OCI-LY7 (cell line): ENCODE measurements around the gene SEMA4B. TPM values are rescaled to one million over a fixed set of nuclear protein-coding genes. Genes with fewer than 3 reads are reported as not detected.
"Not testable (repeated sequence)": the region's sequence is repeated elsewhere in the genome, so short reads cannot be mapped to it uniquely, and the experiment has no call there.

Experiments
- BruUV-seq: library from RNA; stranded (reverse); fragments of 400-500 nt; replicated peaks from 2 replicates; lab custom pipeline; 2021; lab: Mats Ljungman, UMichigan
- CTCF ChIA-PET: fragments of 300-600 bp; sonication (Branson Sonifier 250); formaldehyde crosslinking; loops from one replicate; lab custom pipeline; 2022; ENCODE audit warnings: antibody characterized with exemption; ENCODE audit not compliant: unreplicated experiment; lab: Charles Lee
- POLR2A ChIA-PET: fragments of 300-600 bp; sonication (Branson Sonifier 250); formaldehyde crosslinking; loops from one replicate; lab custom pipeline; 2022; ENCODE audit warnings: antibody characterized with exemption; lab: Charles Lee
- DNase-seq: peaks from one replicate; pipeline ENCODE4 v3.0.0-alpha.2; 2015; ENCODE audit warnings: low spot score
- H2AFZ ChIP-seq: fragments of 200-600 bp; sonication (generic), shearing (Covaris generic); 2 replicates; pipeline ENCODE4 v1.6.1; 2014; ENCODE audit warnings: mild to moderate bottlenecking, antibody characterized with exemption, low read length, moderate library complexity
- H3K27ac ChIP-seq: fragments of 200-600 bp; sonication (generic); 2 replicates; pipeline ENCODE4 v1.5.1; 2014; ENCODE audit warnings: mixed run types, low read depth, mild to moderate bottlenecking, moderate library complexity, low read length, inconsistent platforms; ENCODE audit not compliant: poor library complexity, severe bottlenecking
- H3K36me3 ChIP-seq: fragments of 200-600 bp; sonication (generic); 2 replicates; pipeline ENCODE4 v1.6.1; 2014; ENCODE audit warnings: mild to moderate bottlenecking, antibody characterized with exemption, low read length, moderate library complexity, mixed read lengths; ENCODE audit not compliant: insufficient read depth
- H3K4me1 ChIP-seq: fragments of 200-600 bp; sonication (generic); 2 replicates; pipeline ENCODE4 v1.5.1; 2014; ENCODE audit warnings: mild to moderate bottlenecking, low read length; ENCODE audit not compliant: insufficient read depth, poor library complexity, severe bottlenecking
- H3K4me2 ChIP-seq: fragments of 200-600 bp; sonication (generic); 2 replicates; pipeline ENCODE4 v1.6.1; 2014; ENCODE audit warnings: mild to moderate bottlenecking, low read length
- H3K4me3 ChIP-seq: fragments of 200-600 bp; sonication (generic); 2 replicates; pipeline ENCODE4 v1.5.1; 2014; ENCODE audit warnings: mild to moderate bottlenecking, low read depth, low read length; ENCODE audit not compliant: poor library complexity, severe bottlenecking
- H3K79me2 ChIP-seq: fragments of 200-600 bp; sonication (generic); 2 replicates; pipeline ENCODE4 v1.6.1; 2016; ENCODE audit warnings: low read depth, mild to moderate bottlenecking, low read length, moderate library complexity, mixed read lengths; ENCODE audit not compliant: insufficient read depth
- H3K9me2 ChIP-seq: fragments of 200-600 bp; sonication (generic); 2 replicates; pipeline ENCODE4 v1.6.1; 2016; ENCODE audit warnings: mild to moderate bottlenecking, low read length, mixed read lengths; ENCODE audit not compliant: insufficient read depth
- H3K9me3 ChIP-seq: fragments of 200-600 bp; sonication (generic); 2 replicates; pipeline ENCODE4 v1.6.1; 2014; ENCODE audit warnings: mild to moderate bottlenecking, mixed run types, low read length, mixed read lengths
- H4K20me1 ChIP-seq: fragments of 200-600 bp; sonication (generic); 2 replicates; pipeline ENCODE4 v1.6.1; 2014; ENCODE audit warnings: mild to moderate bottlenecking, antibody characterized with exemption, low read length, moderate library complexity, mixed read lengths; ENCODE audit not compliant: insufficient read depth
- EZH2phosphoT487 ChIP-seq: fragments of 200-600 bp; sonication (generic); IDR thresholded peaks from 2 replicates; pipeline ENCODE4 v1.6.1; 2018; ENCODE audit warnings: low read depth, borderline replicate concordance, mild to moderate bottlenecking, mixed run types, antibody characterized with exemption, low read length, moderate library complexity, mixed read lengths
- intact Hi-C: fragments of 100-400 bp; cut with micrococcal nuclease; formaldehyde crosslinking; loops from one replicate; pipeline ENCODE4 v1.10.0; 2022; ENCODE audit not compliant: unreplicated experiment
- total RNA-seq, 2 experiments: library from RNA; depleted of rRNA in 1 of 2; stranded (reverse); fragments of >200 nt in 1 of 2; shearing (Covaris generic) in 1 of 2; gene quantifications; 2 replicates each; pipeline ENCODE4 v1.2.3, GENCODE V29; 2014 to 2022
- TF ChIP-seq, protein P1 (sequence below): fragments of 200-600 bp; sonication (generic); conservative IDR thresholded peaks from 2 replicates; pipeline ENCODE4 v1.5.1; 2014; ENCODE audit warnings: mild to moderate bottlenecking, antibody characterized with exemption, low read length, moderate library complexity, mixed read lengths

The SEMA4B gene
- total RNA-seq, 2 experiments from 2014 or later, result 21.9 to 34.9 TPM

GRCh38 chr15:90249203-90249863 is 48.2 kb downstream of the SEMA4B start, which contains the start of gene TTLL13:
TSS of gene TTLL13 (plus strand) at chr15:90249556. CDS start at chr15:90250631, 1,075 bp downstream.
- Histone ChIP-seq H3K27ac (no peak within 1 kb of the TSS), H3K4me3 (peak within 1 kb of the TSS; percentile 54)

GRCh38 chr15:90257776-90258175 is 56.6 kb downstream of the SEMA4B start:
- H2AFZ ChIP-seq, result no peak overlapping the region
- no peak overlapping the region for H3K4me3 ChIP-seq
- POLR2A ChIA-PET, result interaction anchor here (0.9 kb wide), 1 partner anchor 24 kb away, joined by 4 read pairs; the partner anchor contains the start of genes CIB1 and GDPGP1
- no peak overlapping the region for H3K27ac ChIP-seq
- no peaks in the 10 kb centered on the region for H4K20me1 ChIP-seq
- no peak overlapping the region for H3K4me2 ChIP-seq
- H3K9me2 ChIP-seq, result no peaks in the 10 kb centered on the region
- intact Hi-C loops, result no loop called here
- CTCF ChIA-PET, result no interaction called here
- TF ChIP-seq EZH2phosphoT487, result no peak
- TF ChIP-seq, protein P1, sequence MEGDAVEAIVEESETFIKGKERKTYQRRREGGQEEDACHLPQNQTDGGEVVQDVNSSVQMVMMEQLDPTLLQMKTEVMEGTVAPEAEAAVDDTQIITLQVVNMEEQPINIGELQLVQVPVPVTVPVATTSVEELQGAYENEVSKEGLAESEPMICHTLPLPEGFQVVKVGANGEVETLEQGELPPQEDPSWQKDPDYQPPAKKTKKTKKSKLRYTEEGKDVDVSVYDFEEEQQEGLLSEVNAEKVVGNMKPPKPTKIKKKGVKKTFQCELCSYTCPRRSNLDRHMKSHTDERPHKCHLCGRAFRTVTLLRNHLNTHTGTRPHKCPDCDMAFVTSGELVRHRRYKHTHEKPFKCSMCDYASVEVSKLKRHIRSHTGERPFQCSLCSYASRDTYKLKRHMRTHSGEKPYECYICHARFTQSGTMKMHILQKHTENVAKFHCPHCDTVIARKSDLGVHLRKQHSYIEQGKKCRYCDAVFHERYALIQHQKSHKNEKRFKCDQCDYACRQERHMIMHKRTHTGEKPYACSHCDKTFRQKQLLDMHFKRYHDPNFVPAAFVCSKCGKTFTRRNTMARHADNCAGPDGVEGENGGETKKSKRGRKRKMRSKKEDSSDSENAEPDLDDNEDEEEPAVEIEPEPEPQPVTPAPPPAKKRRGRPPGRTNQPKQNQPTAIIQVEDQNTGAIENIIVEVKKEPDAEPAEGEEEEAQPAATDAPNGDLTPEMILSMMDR, result no peak
- H3K4me1 ChIP-seq, result no peaks in the 10 kb centered on the region
- BruUV-seq, result no TSS peak
- no peaks in the 10 kb centered on the region for H3K79me2 ChIP-seq
- no peak for DNase-seq
- no peaks in the 10 kb centered on the region for H3K9me3 ChIP-seq
- H3K36me3 ChIP-seq, result no peaks in the 10 kb centered on the region

More at GRCh38 chr15:90249203-90249863, 48.2 kb downstream of the SEMA4B start, which contains the start of gene TTLL13:
- ChIA-PET POLR2A (interaction anchor here (0.7 kb wide), 3 partner anchors 13 to 675 kb away, joined by 3 to 9 read pairs (median 4); no protein-coding TSS in a partner anchor), CTCF (interaction anchor here (0.6 to 1.0 kb wide), 2 partner anchors 13 to 130 kb away, joined by 3 read pairs; no protein-coding TSS in a partner anchor)
- DNase-seq, result peak; percentile 65
- no peaks in the 10 kb centered on the region for H3K9me2 ChIP-seq
- peak within 1 kb of the TSS; percentile 28; the same call in 1 of the 2 replicates for H2AFZ ChIP-seq
- no peak for TF ChIP-seq EZH2phosphoT487
- TF ChIP-seq, protein P1, result no peak
- no peaks in the 10 kb centered on the region for H3K36me3 ChIP-seq
- no peaks in the 10 kb centered on the region for H4K20me1 ChIP-seq
- intact Hi-C loops, result no loop called here
- no peaks in the 10 kb centered on the region for H3K9me3 ChIP-seq
- BruUV-seq, result no TSS peak
- no peaks in the 10 kb centered on the region for H3K79me2 ChIP-seq
- H3K4me2 ChIP-seq, result peak within 1 kb of the TSS; percentile 57
- peaks cover 6% of the 10 kb centered on the region for H3K4me1 ChIP-seq

GRCh38 chr15:90259524-90259923 is 58.4 kb downstream of the SEMA4B start:
- no peaks in the 10 kb centered on the region for H3K9me2 ChIP-seq
- H3K4me2 ChIP-seq, result no peak overlapping the region
- CTCF ChIA-PET, result no interaction called here
- no peaks in the 10 kb centered on the region for H4K20me1 ChIP-seq
- H3K9me3 ChIP-seq, result no peaks in the 10 kb centered on the region
- DNase-seq, result no peak
- TF ChIP-seq EZH2phosphoT487, result no peak
- TF ChIP-seq, protein P1, result no peak
- H3K27ac ChIP-seq, result no peak overlapping the region
- no peaks in the 10 kb centered on the region for H3K79me2 ChIP-seq
- H3K36me3 ChIP-seq, result no peaks in the 10 kb centered on the region
- H2AFZ ChIP-seq, result no peak overlapping the region
- no TSS peak for BruUV-seq
- H3K4me3 ChIP-seq, result no peak overlapping the region
- intact Hi-C loops, result no loop called here
- POLR2A ChIA-PET, result no interaction called here
- H3K4me1 ChIP-seq, result peaks cover 12% of the 10 kb centered on the region

GRCh38 chr15:90260731-90261130 is 59.6 kb downstream of the SEMA4B start:
- H3K36me3 ChIP-seq, H3K4me2 ChIP-seq, H3K9me3 ChIP-seq, H3K79me2 ChIP-seq, intact Hi-C loops, H3K4me3 ChIP-seq, H4K20me1 ChIP-seq, CTCF ChIA-PET, BruUV-seq, DNase-seq, H3K9me2 ChIP-seq, H2AFZ ChIP-seq, H3K27ac ChIP-seq: not testable (repeated sequence)
- POLR2A ChIA-PET, result interaction anchor here (0.7 to 1.4 kb wide), 2 partner anchors 9 to 27 kb away, joined by 3 to 6 read pairs; partner anchors contain the start of genes CIB1 and GDPGP1
- H3K4me1 ChIP-seq, result peaks cover 16% of the 10 kb centered on the region
